IMR-90 (cell line): ENCODE data around the gene ZDHHC14. TPM values are rescaled to one million over a fixed set of nuclear protein-coding genes. Genes with fewer than 3 reads are reported as not detected.

ENCODE experiments used
- ATAC-seq: fragments of 200-7000 bp; cut with Tn5 transposase; 2 replicates; pipeline ENCODE4 v1.9.1; 2020; ENCODE audit warnings: low read depth, mild to moderate bottlenecking, moderate library complexity
- BruUV-seq: library from RNA; stranded (reverse); fragments of 400-500 nt; replicated peaks from 2 replicates; lab custom pipeline; 2021; lab: Mats Ljungman, UMichigan
- CTCF ChIA-PET: fragments of 300-600 bp; formaldehyde crosslinking; extraction: SDS; loops from one replicate; lab custom pipeline; 2021; ENCODE audit warnings: antibody characterized with exemption; lab: Yijun Ruan, JAX
- POLR2A ChIA-PET: fragments of 300-600 bp; sonication (Branson Sonifier 250); formaldehyde crosslinking; loops from one replicate; lab custom pipeline; 2022; ENCODE audit warnings: antibody characterized with exemption; ENCODE audit not compliant: unreplicated experiment; lab: Charles Lee
- DNase-seq: peaks from one replicate; pipeline ENCODE4 v3.0.0; 2013
- H2AFZ ChIP-seq: replicated peaks from 2 replicates; pipeline ENCODE3; 2013; ENCODE audit warnings: low read length, mild to moderate bottlenecking; ENCODE audit not compliant: poor library complexity
- H2AK5ac ChIP-seq: 2 replicates; pipeline ENCODE4 v1.6.1; 2013; ENCODE audit warnings: low read depth, low read length, inconsistent platforms
- H2AK9ac ChIP-seq: replicated peaks from 2 replicates; pipeline ENCODE3; 2013; ENCODE audit warnings: mild to moderate bottlenecking, low read depth, low read length, moderate library complexity; ENCODE audit not compliant: poor library complexity
- H2BK120ac ChIP-seq: 2 replicates; pipeline ENCODE4 v1.6.1; 2013; ENCODE audit warnings: low read depth, low read length, inconsistent platforms
- H2BK15ac ChIP-seq: 3 replicates; pipeline ENCODE4 v1.6.1; 2013; ENCODE audit warnings: low read depth, low read length, inconsistent platforms
- H2BK20ac ChIP-seq: 2 replicates; pipeline ENCODE4 v1.6.1; 2013; ENCODE audit warnings: low read depth, mild to moderate bottlenecking, inconsistent platforms, low read length, moderate library complexity
- H2BK5ac ChIP-seq: 2 replicates; pipeline ENCODE4 v1.6.1; 2013; ENCODE audit warnings: mild to moderate bottlenecking, low read depth, low read length, inconsistent platforms; ENCODE audit not compliant: poor library complexity, severe bottlenecking
- H3K14ac ChIP-seq: replicated peaks from 2 replicates; pipeline ENCODE4 v1.6.1; 2013; ENCODE audit warnings: low read depth, low read length, inconsistent platforms
- H3K18ac ChIP-seq: 2 replicates; pipeline ENCODE4 v1.6.1; 2013; ENCODE audit warnings: low read depth, low read length, control low read depth
- H3K23ac ChIP-seq: 2 replicates; pipeline ENCODE4 v1.6.1; 2013; ENCODE audit warnings: low read depth, low read length, inconsistent platforms
- H3K27ac ChIP-seq: 2 replicates; pipeline ENCODE4 v1.5.1; 2013; ENCODE audit warnings: mild to moderate bottlenecking, control low read depth, low read length; ENCODE audit not compliant: insufficient read depth
- H3K27me3 ChIP-seq: 2 replicates; pipeline ENCODE4 v1.6.1; 2013; ENCODE audit warnings: low read length; ENCODE audit not compliant: control insufficient read depth, insufficient read depth
- H3K36me3 ChIP-seq: 2 replicates; pipeline ENCODE4 v1.6.1; 2013; ENCODE audit warnings: low read length, mixed read lengths; ENCODE audit not compliant: control insufficient read depth, insufficient read depth
- H3K4ac ChIP-seq: 2 replicates; pipeline ENCODE4 v1.6.1; 2013; ENCODE audit warnings: low read depth, low read length, inconsistent platforms
- H3K4me1 ChIP-seq: 2 replicates; pipeline ENCODE4 v1.6.1; 2013; ENCODE audit warnings: low read length, mixed read lengths; ENCODE audit not compliant: control insufficient read depth, insufficient read depth
- H3K4me2 ChIP-seq: 2 replicates; pipeline ENCODE4 v1.6.1; 2013; ENCODE audit warnings: low read depth, mild to moderate bottlenecking, control low read depth, low read length, moderate library complexity
- H3K4me3 ChIP-seq: 2 replicates; pipeline ENCODE4 v1.5.1; 2013; ENCODE audit warnings: low read depth, mild to moderate bottlenecking, control low read depth, low read length, moderate library complexity; ENCODE audit not compliant: insufficient read depth
- H3K56ac ChIP-seq: 2 replicates; pipeline ENCODE4 v1.6.1; 2013; ENCODE audit warnings: low read length, inconsistent platforms; ENCODE audit not compliant: insufficient read depth; ENCODE audit errors: extremely low read depth
- H3K79me1 ChIP-seq, 2 experiments: 2 replicates each; pipeline ENCODE4 v1.6.1; 2013; ENCODE audit warnings: low read length in 2 of 2, inconsistent platforms in 1 of 2, low read depth in 1 of 2
- H3K9ac ChIP-seq: 2 replicates; pipeline ENCODE4 v1.6.1; 2013; ENCODE audit warnings: low read depth, low read length, control low read depth
- H3K9me1 ChIP-seq: 2 replicates; pipeline ENCODE4 v1.6.1; 2013; ENCODE audit warnings: low read length, inconsistent platforms; ENCODE audit not compliant: insufficient read depth
- H3K9me3 ChIP-seq: 2 replicates; pipeline ENCODE4 v1.6.1; 2013; ENCODE audit warnings: low read length; ENCODE audit not compliant: control insufficient read depth, insufficient read depth
- H4K20me1 ChIP-seq: 2 replicates; pipeline ENCODE4 v1.6.1; 2013; ENCODE audit warnings: low read length, inconsistent platforms; ENCODE audit not compliant: insufficient read depth
- H4K5ac ChIP-seq: 2 replicates; pipeline ENCODE4 v1.6.1; 2013; ENCODE audit warnings: mild to moderate bottlenecking, low read depth, low read length, control low read depth
- H4K8ac ChIP-seq, 2 experiments: 2 replicates each; pipeline ENCODE4 v1.6.1; 2013; ENCODE audit warnings: low read depth in 2 of 2, low read length in 2 of 2, control low read depth in 1 of 2, inconsistent platforms in 1 of 2
- H4K91ac ChIP-seq: 2 replicates; pipeline ENCODE4 v1.6.1; 2013; ENCODE audit warnings: low read depth, low read length, inconsistent platforms; ENCODE audit not compliant: insufficient read depth
- BHLHE40 ChIP-seq: fragments of 150-350 bp; IDR thresholded peaks from 2 replicates; pipeline ENCODE4 v1.6.1; 2016; ENCODE audit warnings: mild to moderate bottlenecking, low read depth, low read length
- CEBPB ChIP-seq: IDR thresholded peaks from 2 replicates; pipeline ENCODE4 v1.6.1; 2012; ENCODE audit warnings: low read depth, low read length, improper control_type of control experiment
- CHD1 ChIP-seq: IDR thresholded peaks from 2 replicates; pipeline ENCODE4 v1.6.1; 2012; ENCODE audit warnings: low read depth, low read length, improper control_type of control experiment
- FOS ChIP-seq: fragments of 150-350 bp; IDR thresholded peaks from 2 replicates; pipeline ENCODE4 v1.6.1; 2016; ENCODE audit warnings: low read depth, low read length
- MAFK ChIP-seq: IDR thresholded peaks from 2 replicates; pipeline ENCODE4 v1.6.1; 2012; ENCODE audit warnings: low read depth, low read length, improper control_type of control experiment
- MAZ ChIP-seq: IDR thresholded peaks from 2 replicates; pipeline ENCODE4 v1.6.1; 2012; ENCODE audit warnings: low read depth, mild to moderate bottlenecking, low read length, improper control_type of control experiment, moderate library complexity, borderline replicate concordance
- MXI1 ChIP-seq: IDR thresholded peaks from 2 replicates; pipeline ENCODE4 v1.6.1; 2012; ENCODE audit warnings: low read depth, mild to moderate bottlenecking, low read length, moderate library complexity, borderline replicate concordance
- NFE2L2 ChIP-seq: fragments of 150-350 bp; IDR thresholded peaks from 2 replicates; pipeline ENCODE4 v1.6.1; 2016; ENCODE audit warnings: low read depth, mild to moderate bottlenecking, low read length
- POLR2A ChIP-seq: IDR thresholded peaks from 2 replicates; pipeline ENCODE4 v1.6.1; 2012; ENCODE audit warnings: mild to moderate bottlenecking, low read depth, low read length
- RAD21 ChIP-seq: IDR thresholded peaks from 2 replicates; pipeline ENCODE4 v1.6.1; 2012; ENCODE audit warnings: low read length, improper control_type of control experiment
- RCOR1 ChIP-seq: IDR thresholded peaks from 2 replicates; pipeline ENCODE4 v1.6.1; 2012; ENCODE audit warnings: mild to moderate bottlenecking, low read length, improper control_type of control experiment; ENCODE audit not compliant: insufficient replicate concordance
- RFX5 ChIP-seq: IDR thresholded peaks from 2 replicates; pipeline ENCODE4 v1.8.0; 2012; ENCODE audit warnings: low read depth, mild to moderate bottlenecking, low read length, moderate library complexity
- SMC3 ChIP-seq: fragments of 150-350 bp; IDR thresholded peaks from 2 replicates; pipeline ENCODE4 v1.6.1; 2016; ENCODE audit warnings: low read depth, mild to moderate bottlenecking, antibody characterized with exemption, low read length, moderate library complexity
- WGBS, 2 experiments: methylation state at CpG; one replicate each; pipeline versions ENCODE4 v1.1.5 to v1.1.7; 2013; ENCODE audit warnings: missing lambda C conversion rate in 2 of 2; ENCODE audit not compliant: insufficient read length in 1 of 2; ENCODE audit errors: extremely low coverage in 2 of 2; 5-methylcytosine and 5-hydroxymethylcytosine counted together
- dilution Hi-C: fragments of 300-500 bp; cut with HindIII; formaldehyde crosslinking; loops from one replicate; pipeline ENCODE4 v1.14.3; 2018; ENCODE audit warnings: low sequenced_read_pairs; ENCODE audit not compliant: unreplicated experiment
- in situ Hi-C: fragments of 300-500 bp; cut with MboI; formaldehyde crosslinking; loops from 3 replicates; pipeline ENCODE4 v1.14.3; 2019; ENCODE audit warnings: low sequenced_read_pairs, inconsistent platforms, mixed read lengths
- intact Hi-C: fragments of 100-400 bp; cut with micrococcal nuclease; formaldehyde crosslinking; loops from 2 replicates; pipeline ENCODE4 v1.10.0; 2022
- polyA plus RNA-seq, 3 experiments: library from polyadenylated mRNA; depleted of rRNA; stranded (reverse); fragments of >200 nt; gene quantifications; 2 replicates each; pipeline ENCODE4 v1.2.3, GENCODE V29; 2012; ENCODE audit warnings: low replicate concordance in 1 of 3
- total RNA-seq: library from RNA; depleted of rRNA; stranded (reverse); fragments of >200 nt; gene quantifications from 2 replicates; pipeline ENCODE4 v1.2.3, GENCODE V29; 2012
- TF ChIP-seq, protein P1 (sequence below): fragments of 150-350 bp; IDR thresholded peaks from 2 replicates; pipeline ENCODE4 v1.6.1; 2016; ENCODE audit warnings: low read depth, mild to moderate bottlenecking, low read length, moderate library complexity, borderline replicate concordance
- TF ChIP-seq, protein P2 (sequence below): conservative IDR thresholded peaks from 2 replicates; pipeline ENCODE4 v1.5.1; 2012; ENCODE audit warnings: mild to moderate bottlenecking, low read depth, low read length, improper control_type of control experiment
- TF ChIP-seq, protein P3 (sequence below): fragments of 150-350 bp; IDR thresholded peaks from 2 replicates; pipeline ENCODE4 v1.6.1; 2017; ENCODE audit warnings: mild to moderate bottlenecking, antibody characterized with exemption, low read length, low read depth

Gene ZDHHC14
- total and polyA plus RNA-seq, 2 of the 4 experiments (the other 2 are of a cell fraction): 0.90 to 2.0 TPM

GRCh38 chr6:157456524-157456829 is 75.5 kb downstream of the ZDHHC14 start:
- intact Hi-C loops (no loop called here), in situ Hi-C loops (no loop called here), dilution Hi-C loops (no loop called here)
- Histone ChIP-seq H3K56ac (no peak overlapping the region), H3K4ac (no peak overlapping the region), H3K79me1 (no peaks in the 10 kb centered on the region; a peak in 1 of 4 replicates), H2AFZ (no peak overlapping the region), H3K4me1 (peaks cover 8% of the 10 kb centered on the region), H3K27ac (no peak overlapping the region), H2BK120ac (no peak overlapping the region), H3K4me3 (no peak overlapping the region), H3K4me2 (no peak overlapping the region), H3K9me1 (peaks cover 8% of the 10 kb centered on the region; the same call in 1 of the 2 replicates), H4K5ac (no peak overlapping the region), H2AK9ac (no peak overlapping the region), H4K8ac (no peak overlapping the region), H2BK15ac (no peak overlapping the region), H3K9me3 (no peaks in the 10 kb centered on the region), H4K91ac (no peak overlapping the region), H2BK5ac (no peak overlapping the region), H3K27me3 (no peaks in the 10 kb centered on the region), H3K23ac (no peak overlapping the region), H2AK5ac (no peak overlapping the region), H3K9ac (no peak overlapping the region), H3K14ac (no peak overlapping the region), H3K18ac (no peak overlapping the region), H2BK20ac (no peak overlapping the region), H3K36me3 (no peaks in the 10 kb centered on the region), H4K20me1 (no peaks in the 10 kb centered on the region)
- POLR2A ChIA-PET: no interaction called here
- 100% methylated on average over 1 of the region's 4 CpGs; no CpG with 5 or more reads in 1 of the 2 experiments for WGBS, 2 experiments
- no TSS peak for BruUV-seq
- CTCF ChIA-PET: no interaction called here
- ATAC-seq (no peak), DNase-seq (no peak)
- TF ChIP-seq RFX5: no peak
- TF ChIP-seq MAZ: no peak
- TF ChIP-seq CHD1: no peak
- no peak for TF ChIP-seq FOS
- TF ChIP-seq, protein P1, sequence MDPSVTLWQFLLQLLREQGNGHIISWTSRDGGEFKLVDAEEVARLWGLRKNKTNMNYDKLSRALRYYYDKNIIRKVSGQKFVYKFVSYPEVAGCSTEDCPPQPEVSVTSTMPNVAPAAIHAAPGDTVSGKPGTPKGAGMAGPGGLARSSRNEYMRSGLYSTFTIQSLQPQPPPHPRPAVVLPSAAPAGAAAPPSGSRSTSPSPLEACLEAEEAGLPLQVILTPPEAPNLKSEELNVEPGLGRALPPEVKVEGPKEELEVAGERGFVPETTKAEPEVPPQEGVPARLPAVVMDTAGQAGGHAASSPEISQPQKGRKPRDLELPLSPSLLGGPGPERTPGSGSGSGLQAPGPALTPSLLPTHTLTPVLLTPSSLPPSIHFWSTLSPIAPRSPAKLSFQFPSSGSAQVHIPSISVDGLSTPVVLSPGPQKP: no peak
- no peak for TF ChIP-seq NFE2L2
- no peak for TF ChIP-seq SMC3
- TF ChIP-seq POLR2A: no peak
- no peak for TF ChIP-seq MAFK
- TF ChIP-seq MXI1: no peak
- TF ChIP-seq CEBPB: no peak
- no peak for TF ChIP-seq BHLHE40
- TF ChIP-seq, protein P2, sequence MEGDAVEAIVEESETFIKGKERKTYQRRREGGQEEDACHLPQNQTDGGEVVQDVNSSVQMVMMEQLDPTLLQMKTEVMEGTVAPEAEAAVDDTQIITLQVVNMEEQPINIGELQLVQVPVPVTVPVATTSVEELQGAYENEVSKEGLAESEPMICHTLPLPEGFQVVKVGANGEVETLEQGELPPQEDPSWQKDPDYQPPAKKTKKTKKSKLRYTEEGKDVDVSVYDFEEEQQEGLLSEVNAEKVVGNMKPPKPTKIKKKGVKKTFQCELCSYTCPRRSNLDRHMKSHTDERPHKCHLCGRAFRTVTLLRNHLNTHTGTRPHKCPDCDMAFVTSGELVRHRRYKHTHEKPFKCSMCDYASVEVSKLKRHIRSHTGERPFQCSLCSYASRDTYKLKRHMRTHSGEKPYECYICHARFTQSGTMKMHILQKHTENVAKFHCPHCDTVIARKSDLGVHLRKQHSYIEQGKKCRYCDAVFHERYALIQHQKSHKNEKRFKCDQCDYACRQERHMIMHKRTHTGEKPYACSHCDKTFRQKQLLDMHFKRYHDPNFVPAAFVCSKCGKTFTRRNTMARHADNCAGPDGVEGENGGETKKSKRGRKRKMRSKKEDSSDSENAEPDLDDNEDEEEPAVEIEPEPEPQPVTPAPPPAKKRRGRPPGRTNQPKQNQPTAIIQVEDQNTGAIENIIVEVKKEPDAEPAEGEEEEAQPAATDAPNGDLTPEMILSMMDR: no peak
- TF ChIP-seq RAD21: no peak
- no peak for TF ChIP-seq RCOR1
- TF ChIP-seq, protein P3, sequence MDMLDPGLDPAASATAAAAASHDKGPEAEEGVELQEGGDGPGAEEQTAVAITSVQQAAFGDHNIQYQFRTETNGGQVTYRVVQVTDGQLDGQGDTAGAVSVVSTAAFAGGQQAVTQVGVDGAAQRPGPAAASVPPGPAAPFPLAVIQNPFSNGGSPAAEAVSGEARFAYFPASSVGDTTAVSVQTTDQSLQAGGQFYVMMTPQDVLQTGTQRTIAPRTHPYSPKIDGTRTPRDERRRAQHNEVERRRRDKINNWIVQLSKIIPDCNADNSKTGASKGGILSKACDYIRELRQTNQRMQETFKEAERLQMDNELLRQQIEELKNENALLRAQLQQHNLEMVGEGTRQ: no peak
